D721Med (cell line): ENCODE data around the gene MNT.

ENCODE experiments used
- DNase-seq: peaks from one replicate; pipeline ENCODE4 v3.0.0; 2011; ENCODE audit warnings: low spot score; ENCODE audit not compliant: insufficient read length
- FAIRE-seq: peaks from 2 replicates; lab custom pipeline; 2011; peaks lifted over from hg19 to GRCh38; lab: Jason Lieb, UNC
- TF ChIP-seq, protein P1 (sequence below): IDR thresholded peaks from 2 replicates; pipeline ENCODE4 v1.5.1; 2012; ENCODE audit warnings: mild to moderate bottlenecking, control low read depth; ENCODE audit not compliant: insufficient read depth; ENCODE audit errors: missing control alignments

MNT gene

GRCh38 chr17:2361010-2361760 lies 39.7 kb downstream of the MNT start:
- TF ChIP-seq, protein P1, sequence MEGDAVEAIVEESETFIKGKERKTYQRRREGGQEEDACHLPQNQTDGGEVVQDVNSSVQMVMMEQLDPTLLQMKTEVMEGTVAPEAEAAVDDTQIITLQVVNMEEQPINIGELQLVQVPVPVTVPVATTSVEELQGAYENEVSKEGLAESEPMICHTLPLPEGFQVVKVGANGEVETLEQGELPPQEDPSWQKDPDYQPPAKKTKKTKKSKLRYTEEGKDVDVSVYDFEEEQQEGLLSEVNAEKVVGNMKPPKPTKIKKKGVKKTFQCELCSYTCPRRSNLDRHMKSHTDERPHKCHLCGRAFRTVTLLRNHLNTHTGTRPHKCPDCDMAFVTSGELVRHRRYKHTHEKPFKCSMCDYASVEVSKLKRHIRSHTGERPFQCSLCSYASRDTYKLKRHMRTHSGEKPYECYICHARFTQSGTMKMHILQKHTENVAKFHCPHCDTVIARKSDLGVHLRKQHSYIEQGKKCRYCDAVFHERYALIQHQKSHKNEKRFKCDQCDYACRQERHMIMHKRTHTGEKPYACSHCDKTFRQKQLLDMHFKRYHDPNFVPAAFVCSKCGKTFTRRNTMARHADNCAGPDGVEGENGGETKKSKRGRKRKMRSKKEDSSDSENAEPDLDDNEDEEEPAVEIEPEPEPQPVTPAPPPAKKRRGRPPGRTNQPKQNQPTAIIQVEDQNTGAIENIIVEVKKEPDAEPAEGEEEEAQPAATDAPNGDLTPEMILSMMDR: no peak
- FAIRE-seq (no peak), DNase-seq (no peak)

- FAIRE-seq: no peak
- TF ChIP-seq, protein P1: no peak
- DNase-seq: no peak
These were observed 42.9 kb downstream of the MNT start for GRCh38 chr17:2357931-2358434.

DNA sequence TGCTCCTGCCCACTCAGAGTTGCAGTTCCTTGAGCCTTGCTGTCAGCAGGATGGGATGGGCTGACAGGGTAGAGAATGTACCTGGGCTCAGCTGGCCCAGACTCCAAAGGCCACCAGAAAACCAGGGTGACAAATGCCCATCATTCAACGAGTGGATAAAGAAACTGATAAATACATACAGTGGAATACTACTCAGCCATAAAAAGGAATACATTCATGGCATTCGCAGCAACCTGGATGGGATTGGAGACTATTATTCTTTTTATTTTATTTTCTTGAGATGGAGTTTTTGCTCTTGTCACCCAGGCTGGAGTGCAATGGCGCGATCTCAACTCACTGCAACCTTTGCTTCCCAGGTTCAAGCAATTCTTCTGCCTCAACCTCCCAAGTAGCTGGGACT lies 43.6 kb downstream of the MNT start:
- FAIRE-seq (no peak), DNase-seq (no peak)
- TF ChIP-seq, protein P1: no peak

- no peak for DNase-seq
- TF ChIP-seq, protein P1: no peak
- FAIRE-seq: no peak
These were observed 46.5 kb downstream of the MNT start for GRCh38 chr17:2354311-2354710.

- no peak for DNase-seq
- no peak for FAIRE-seq
- TF ChIP-seq, protein P1: no peak
These were observed 49.6 kb downstream of the MNT start for GRCh38 chr17:2351269-2351668.

- TF ChIP-seq, protein P1: no peak
- DNase-seq (peak; percentile 80), FAIRE-seq (peak; percentile 94)
These were observed 52.8 kb downstream of the MNT start for GRCh38 chr17:2347805-2348685.
